ENCODE measurements around the gene TMEM14A. TPM values are rescaled to one million over a fixed set of nuclear protein-coding genes. Genes with fewer than 3 reads are reported as not detected.

TMEM14A gene
- total RNA-seq, 1 donor from 2014 or later: 25.0 TPM

- Mint-ChIP-seq H3K36me3 (ENCODE audit: low read depth) (peaks cover 7% of the 10 kb centered on the region), H3K27ac (ENCODE audit: unreplicated experiment) (no peak overlapping the region)
- TF ChIP-seq CTCF (conservative IDR thresholded peaks at IDR 0.05): peak; percentile 36
Measured at GRCh38 chr6:52663936-52664185, 7.1 kb upstream of the TMEM14A start.

DNA sequence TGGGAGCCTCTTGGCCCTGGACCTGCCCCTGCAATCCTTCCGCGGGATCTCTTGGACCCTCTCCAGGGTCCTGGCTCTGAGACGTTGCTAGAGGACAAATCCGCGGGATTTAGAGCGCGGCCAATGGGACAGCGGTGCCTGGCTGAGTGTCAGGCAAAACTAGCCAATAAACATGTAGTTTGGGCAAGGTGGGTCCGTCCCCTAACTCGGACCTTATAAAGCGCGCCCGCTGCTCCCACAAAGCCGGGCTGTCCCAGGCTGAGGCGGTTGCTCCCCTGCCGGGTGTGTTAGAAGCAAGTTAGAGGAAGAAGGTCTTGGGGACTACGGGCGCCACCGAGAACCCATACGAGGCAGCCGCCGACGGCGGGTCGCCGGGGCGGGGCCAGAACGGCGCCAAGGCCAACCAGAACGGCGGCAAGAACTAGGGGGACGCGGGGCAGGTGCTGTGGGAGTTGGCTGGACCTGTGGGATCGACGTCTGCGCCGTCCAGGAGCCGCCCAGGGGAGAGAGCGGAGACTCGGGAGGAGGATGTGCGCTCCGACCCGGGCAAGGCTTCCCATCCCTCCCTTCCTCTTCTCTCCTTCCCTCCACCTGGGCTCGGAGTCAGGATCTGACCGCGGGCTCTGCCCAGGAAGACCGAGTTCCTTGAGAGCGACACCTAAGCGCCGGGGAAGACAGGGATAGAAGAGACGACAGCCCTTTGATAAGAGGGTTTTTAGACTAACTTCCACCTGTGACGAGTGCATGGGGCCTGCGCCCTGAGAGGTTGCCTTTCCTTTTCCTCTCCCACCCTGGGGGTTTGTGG lies 6.5 kb upstream of the TMEM14A start:
- peak; percentile 81 for DNase-seq (ENCODE audit: low read depth, low spot score)
- Mint-ChIP-seq H3K4me1 (peaks cover 12% of the 10 kb centered on the region), H3K27me3 (ENCODE audit: low read depth) (no peaks in the 10 kb centered on the region), H3K27ac (ENCODE audit: unreplicated experiment) (no peak overlapping the region), H3K4me3 (no peak overlapping the region), H3K9me3 (no peaks in the 10 kb centered on the region), H3K36me3 (ENCODE audit: low read depth) (peaks cover 12% of the 10 kb centered on the region)
- no peak for TF ChIP-seq CTCF (conservative IDR thresholded peaks at IDR 0.05)

More at GRCh38 chr6:52663936-52664185, 7.1 kb upstream of the TMEM14A start:
- no peaks in the 10 kb centered on the region for H3K9me3 Mint-ChIP-seq
- H3K27me3 Mint-ChIP-seq (ENCODE audit: low read depth): no peaks in the 10 kb centered on the region
- DNase-seq (ENCODE audit: low read depth, low spot score): no peak
- peaks cover 9% of the 10 kb centered on the region for H3K4me1 Mint-ChIP-seq
- no peak overlapping the region for H3K4me3 Mint-ChIP-seq

DNA sequence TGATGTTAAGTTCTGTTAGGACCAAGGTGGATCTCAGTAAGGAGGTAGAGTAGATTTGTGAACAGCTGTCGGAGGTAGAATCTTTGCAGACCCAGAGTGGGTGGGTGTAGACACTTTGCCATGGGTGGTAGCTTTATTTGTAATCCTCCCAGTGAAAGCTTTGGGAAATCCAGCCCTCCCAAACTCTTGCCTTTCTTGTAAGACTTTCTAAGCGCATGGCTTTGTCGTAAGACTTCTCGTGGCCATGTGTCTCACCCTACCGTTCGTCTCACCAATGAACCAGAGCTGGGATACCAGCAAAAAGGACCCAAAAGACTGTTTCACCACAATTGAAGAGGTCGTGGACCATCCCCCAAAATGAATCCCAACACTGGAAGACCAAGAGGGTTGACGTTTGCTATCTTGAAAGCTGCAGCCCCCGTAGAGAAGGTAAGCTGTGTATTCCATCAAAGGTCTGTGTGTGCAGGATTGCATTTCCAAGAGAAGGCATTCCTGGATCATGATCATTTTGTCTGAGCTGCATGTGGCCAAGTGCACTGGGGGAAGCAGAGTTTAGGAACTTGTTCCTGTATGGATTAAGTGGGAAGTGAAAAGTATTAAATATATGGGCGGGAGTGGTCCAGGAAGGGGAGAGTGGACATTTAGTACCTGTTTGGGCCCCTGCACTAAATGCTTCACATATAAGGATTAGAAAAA lies 5.8 kb upstream of the TMEM14A start:
- H3K27ac Mint-ChIP-seq (ENCODE audit: unreplicated experiment): no peak overlapping the region
- no peak for DNase-seq (ENCODE audit: low read depth, low spot score)
- no peak overlapping the region for H3K4me3 Mint-ChIP-seq

DNA sequence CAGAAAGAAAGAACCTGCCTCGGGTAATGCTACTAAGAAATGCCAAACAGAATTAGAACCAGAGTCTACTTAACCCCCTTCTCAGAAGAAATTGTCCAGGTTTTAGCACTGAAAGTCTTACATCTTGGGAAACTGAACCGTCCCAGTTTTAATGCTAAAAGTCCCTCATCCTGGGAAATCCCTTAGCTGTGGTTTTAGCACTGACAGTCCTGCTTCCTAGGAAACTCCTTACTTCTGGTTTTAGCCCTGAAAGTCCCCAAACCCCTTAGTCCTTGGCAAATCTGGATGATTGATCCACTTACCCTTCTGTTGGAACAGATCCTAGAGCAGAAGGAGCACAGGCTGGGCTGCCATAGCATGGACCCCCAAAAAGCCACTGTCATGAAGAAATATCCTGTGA lies 4.8 kb upstream of the TMEM14A start:
- Mint-ChIP-seq H3K27me3 (ENCODE audit: low read depth) (no peaks in the 10 kb centered on the region), H3K4me1 (peaks cover 24% of the 10 kb centered on the region), H3K36me3 (ENCODE audit: low read depth) (peaks cover 12% of the 10 kb centered on the region), H3K4me3 (no peak overlapping the region), H3K27ac (ENCODE audit: unreplicated experiment) (no peak overlapping the region), H3K9me3 (no peaks in the 10 kb centered on the region)
- no peak for DNase-seq (ENCODE audit: low read depth, low spot score)
- TF ChIP-seq CTCF (conservative IDR thresholded peaks at IDR 0.05): no peak

More for the DNA sequence above, 5.8 kb upstream of the TMEM14A start:
- peaks cover 12% of the 10 kb centered on the region for H3K36me3 Mint-ChIP-seq (ENCODE audit: low read depth)
- TF ChIP-seq CTCF (conservative IDR thresholded peaks at IDR 0.05): no peak
- peaks cover 18% of the 10 kb centered on the region for H3K4me1 Mint-ChIP-seq
- no peaks in the 10 kb centered on the region for H3K27me3 Mint-ChIP-seq (ENCODE audit: low read depth)
- no peaks in the 10 kb centered on the region for H3K9me3 Mint-ChIP-seq

DNA sequence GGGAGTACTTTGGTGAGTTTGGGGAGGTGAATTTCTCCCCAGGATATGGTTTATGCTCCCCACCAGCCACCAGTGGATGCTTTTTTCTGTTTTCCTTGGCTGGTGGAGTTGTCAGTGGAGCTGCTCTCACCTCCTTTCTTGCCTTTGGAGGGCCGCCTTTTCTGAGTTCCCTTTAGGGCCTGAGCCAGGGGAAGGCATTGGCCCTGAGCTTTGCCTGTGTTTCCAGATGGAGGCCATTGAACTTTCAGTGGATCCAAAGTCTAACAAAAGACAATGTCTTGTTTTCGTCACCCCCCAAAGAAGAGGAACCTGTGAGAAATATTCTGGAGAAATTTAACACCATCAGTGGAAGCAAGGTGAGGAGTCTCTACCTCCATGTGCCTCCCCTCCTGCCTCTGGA lies 4.4 kb upstream of the TMEM14A start:
- Mint-ChIP-seq H3K27me3 (ENCODE audit: low read depth) (no peaks in the 10 kb centered on the region), H3K4me1 (peaks cover 27% of the 10 kb centered on the region), H3K9me3 (no peaks in the 10 kb centered on the region), H3K36me3 (ENCODE audit: low read depth) (peaks cover 12% of the 10 kb centered on the region), H3K4me3 (no peak overlapping the region), H3K27ac (ENCODE audit: unreplicated experiment) (no peak overlapping the region)
- no peak for TF ChIP-seq CTCF (conservative IDR thresholded peaks at IDR 0.05)
- no peak for DNase-seq (ENCODE audit: low read depth, low spot score)

Data from neural crest cell (in vitro differentiated cells).